GM21576 (cell line): ENCODE measurements around the gene TPM4.
A peak's percentile ranks its signal among the peaks of the same experiment; 100 is the strongest.
"Not testable (repeated sequence)": the region's sequence is repeated elsewhere in the genome, so short reads cannot be mapped to it uniquely, and the experiment has no call there.

ENCODE experiments used
- ATAC-seq: cut with Tn5 transposase; IDR thresholded peaks from one replicate; pipeline ENCODE4 v1.9.1; 2021; ENCODE audit warnings: mild to moderate bottlenecking, moderate library complexity; ENCODE audit not compliant: unreplicated experiment

The TPM4 gene

DNA sequence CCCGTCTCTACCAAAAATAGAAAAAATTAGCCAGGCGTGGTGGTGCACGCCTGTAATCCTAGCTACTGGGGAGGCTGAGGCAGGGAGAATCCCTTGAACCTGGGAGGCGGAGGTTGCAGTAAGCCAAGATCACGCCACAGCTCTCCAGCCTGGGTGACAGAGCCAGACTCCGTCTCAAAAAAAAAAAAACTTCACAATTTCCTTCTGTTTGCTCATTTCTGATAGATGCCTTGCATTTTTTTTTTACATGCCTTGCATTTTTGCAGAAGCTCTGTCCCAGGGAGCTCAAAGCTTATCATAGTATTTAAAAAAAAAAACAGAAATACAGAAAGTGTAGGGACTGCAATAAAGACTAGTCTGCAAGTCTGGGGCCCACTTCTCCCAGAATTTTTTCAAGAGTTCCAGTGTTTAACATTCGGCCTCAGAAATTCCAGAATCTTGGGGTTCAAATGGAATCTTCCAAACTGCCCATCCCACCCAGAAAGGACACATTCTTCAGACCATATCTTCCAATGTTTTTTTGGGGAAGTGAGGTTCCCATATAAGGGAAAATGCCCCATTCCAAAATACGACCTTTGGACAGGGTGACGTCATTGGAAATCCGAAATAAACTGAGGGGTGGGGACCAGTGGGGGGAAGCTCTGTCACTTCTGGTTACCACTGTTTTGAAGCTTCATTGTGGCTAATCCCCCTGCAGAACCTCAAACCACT is 18.2 kb downstream of the TPM4 start:
- no peak for ATAC-seq

DNA sequence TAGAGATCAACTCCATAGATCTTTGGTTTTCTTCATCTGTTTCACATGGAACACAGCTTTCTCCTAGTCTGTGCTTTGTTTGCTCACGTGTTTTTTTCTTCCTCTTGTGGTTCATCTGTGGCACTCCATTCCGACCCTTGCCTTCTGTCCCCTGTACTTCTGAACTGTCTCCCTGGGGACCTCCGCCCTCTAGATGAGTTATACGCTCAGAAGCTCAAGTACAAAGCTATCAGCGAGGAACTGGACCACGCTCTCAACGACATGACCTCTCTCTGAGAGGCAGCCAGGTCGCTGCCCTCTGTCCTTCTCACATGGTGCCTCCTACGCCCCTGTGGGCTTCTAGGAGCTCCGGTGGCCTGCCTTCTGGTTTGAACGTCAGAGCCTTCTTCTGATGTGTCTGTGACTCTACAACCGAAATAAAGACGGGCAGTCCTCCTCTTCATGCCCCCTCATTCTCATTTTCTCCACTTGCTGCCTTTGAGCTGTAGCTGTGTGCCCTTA is 18.8 kb downstream of the TPM4 start:
- no peak for ATAC-seq

DNA sequence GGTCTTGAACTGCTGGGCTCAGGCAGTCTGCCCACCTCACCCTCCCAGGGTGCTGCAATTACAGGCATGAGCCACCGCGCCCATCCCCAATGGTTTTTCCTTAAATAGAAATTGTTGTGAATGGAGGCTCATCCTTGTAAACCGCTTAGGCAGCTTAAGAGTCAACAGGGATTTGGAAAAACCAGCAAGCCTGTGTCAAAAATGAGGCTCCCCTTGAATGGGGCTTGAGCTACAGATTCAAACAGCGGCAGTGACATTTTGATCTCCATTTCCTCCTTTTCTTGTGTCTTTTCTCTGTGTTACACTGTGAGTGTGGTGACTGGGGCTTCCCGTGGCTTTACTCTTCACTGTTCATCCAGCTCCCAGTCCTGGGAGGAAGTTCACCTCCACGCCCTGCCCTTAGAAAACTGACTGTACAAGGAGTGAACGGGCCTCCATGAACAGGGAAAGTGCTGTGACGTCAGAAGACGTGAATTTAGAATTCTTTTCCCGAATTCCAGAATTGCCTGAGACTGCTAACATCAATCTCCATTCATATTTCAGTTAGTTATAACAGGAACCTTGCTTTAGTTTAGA is 20.1 kb downstream of the TPM4 start:
- no peak for ATAC-seq

DNA sequence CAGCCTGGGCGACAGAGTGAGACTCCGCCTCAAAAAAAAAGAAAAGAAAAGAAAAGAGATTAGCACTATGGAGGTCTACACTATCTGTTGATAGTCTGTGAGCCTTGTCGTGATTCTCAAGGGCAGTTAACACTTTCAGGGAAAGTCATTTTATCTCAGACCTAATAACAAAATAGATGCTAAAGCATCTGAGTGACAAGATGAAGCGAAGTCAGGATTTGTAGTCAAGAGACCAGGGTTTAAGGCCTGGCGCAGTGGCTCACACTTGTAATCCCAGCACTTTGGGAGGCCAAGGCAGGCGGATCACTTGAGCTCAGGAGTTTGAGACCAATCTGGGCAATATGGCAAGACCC is 22.1 kb downstream of the TPM4 start:
- no peak for ATAC-seq

DNA sequence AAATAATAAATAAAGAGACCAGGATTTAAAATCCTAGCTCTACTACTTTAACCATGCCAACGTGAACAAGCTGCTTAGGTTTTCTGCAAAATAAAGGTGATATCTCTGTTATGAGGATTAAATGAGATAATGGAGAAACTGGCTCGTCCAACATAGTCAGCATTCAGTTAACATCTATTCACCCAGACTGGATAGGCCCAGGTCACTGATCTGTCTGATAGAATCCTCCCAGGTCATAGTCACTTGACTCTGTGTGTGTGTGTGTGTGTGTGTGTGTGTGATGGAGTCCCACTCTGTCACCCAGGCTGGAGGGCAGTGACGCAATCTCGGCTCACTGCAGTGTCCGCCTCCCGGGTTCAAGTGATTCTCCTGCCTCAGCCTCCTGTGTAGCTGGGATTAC is 22.5 kb downstream of the TPM4 start:
- ATAC-seq, result no peak

DNA sequence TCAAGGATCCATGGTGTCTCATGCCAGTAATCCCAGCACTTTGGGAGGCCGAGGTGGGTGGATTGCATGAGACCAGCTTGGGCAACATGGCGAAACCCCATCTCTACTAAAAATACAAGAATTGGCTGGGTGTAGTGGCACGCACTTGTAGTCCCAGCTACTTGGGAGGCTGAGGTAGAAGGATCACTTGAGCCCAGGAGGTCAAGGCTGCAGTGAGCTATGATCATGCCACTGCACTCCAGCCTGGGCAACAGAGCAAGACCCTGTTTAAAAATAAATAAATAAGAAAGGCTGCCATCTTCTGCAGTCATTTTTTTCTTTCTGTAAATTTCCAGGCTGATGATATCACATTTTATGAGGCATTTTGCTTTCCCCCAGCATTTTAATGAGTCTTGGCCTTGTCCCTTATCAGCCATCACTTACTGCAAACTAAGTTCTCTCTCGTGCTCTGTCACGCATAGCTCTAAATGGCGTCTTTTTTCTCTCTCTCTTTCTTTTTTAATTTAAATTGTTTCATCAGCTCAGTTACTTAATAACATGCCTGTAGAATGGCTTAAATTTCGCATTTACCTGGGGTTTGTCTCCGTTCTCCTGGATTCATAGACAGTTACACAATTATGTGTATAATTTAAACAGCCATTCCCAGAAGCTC is 23.1 kb downstream of the TPM4 start:
- not testable (repeated sequence) for ATAC-seq

DNA sequence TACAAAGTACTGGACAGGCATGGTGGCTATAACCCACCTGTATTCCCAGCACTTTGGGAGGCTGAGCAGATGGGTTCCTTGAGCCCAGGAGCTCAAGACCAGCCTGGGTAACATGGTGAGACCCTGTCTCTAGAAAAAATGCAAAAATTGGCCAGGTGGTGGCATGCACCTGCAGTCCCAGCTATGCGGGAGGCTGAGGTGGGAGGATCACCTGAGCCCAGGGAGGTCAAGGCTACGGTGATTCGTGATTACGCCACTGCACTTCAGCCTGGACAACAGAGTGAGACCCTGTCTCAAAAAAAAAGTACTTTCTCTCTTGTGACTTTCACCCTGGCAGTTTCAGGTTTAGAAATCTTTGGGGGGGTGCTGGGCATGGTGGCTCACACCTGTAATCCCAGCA is 24.2 kb downstream of the TPM4 start:
- no peak for ATAC-seq

DNA sequence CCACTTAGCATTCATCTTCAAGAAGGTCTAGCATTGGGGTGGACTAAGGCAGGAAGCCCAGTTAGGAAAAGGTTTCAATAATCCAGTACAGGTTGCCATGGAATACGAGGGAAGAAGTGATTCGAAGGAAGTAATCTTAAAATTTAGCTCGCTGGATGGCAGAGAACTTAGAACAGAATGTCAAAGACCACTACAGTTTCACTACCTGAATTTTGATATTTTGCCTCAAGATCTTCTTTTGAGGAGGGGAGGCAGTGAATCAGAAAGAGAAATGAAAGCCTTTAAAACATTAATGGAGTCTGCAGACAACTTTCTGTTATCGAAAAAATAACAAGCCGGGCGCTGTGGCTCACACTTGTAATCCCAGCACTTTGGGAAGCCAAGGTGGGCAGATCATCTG is 28.4 kb downstream of the TPM4 start:
- ATAC-seq, result no peak

DNA sequence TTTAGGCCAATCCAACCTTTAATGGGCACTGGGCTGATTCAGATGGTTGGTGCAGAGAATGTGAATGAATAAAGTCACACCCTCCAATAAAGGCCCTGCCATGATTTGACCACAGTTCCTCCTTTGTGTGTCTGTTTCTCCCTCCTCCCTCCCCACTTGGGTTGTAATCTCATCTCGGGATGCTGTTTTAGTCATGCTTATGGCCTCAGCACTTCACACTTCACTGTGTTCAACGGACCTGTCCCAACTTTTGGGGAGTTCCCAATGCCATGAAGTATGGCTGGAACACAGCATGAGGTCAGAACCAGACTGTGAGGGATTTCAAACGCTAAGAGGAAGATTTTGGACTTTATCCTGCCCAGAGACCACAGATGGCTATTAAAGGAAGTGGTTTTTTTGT is 29.8 kb downstream of the TPM4 start:
- no peak for ATAC-seq

DNA sequence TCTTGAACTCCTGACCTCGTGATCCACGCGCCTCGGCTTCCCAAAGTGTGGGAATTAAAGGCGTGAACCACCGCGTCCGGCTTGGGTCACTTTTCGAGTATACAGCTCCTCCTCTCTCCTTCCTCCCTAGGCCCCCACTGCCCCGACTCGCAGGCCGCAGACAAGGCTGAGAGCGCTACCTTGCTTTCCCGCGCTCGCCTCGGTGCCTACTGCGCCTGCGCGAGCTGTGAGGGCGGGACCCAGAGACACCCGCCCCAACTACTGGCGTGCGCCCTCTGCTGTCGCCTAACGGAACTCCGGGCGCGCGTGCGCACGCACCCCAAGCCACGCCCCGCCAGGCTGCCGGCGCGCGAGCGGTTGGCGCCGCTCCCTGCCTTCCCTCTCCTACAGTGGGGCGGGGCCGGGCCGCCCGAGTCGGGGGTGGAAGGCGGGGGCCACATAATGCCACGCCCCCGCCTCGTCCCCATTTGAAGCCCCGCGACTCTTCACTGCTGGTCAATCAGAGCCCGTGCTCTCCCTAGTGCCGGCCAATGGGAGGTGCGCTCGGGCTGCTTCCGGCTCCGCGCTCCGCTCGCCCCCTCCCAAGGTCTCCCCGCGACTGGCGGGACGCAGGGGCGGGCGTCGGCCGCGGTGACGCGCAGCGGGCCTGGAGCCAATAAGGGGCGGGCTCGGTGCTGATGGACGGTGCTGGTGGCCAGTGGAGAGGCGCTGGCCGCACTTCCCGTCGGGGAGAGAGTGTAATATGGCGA is 35.0 kb downstream of the TPM4 start, which contains the start of gene RAB8A:
Gene RAB8A, plus strand, starts transcription at position 730 of the 749 bp plus-strand sequence. Its CDS starts 13 bp downstream, at position 743.
- peak; percentile 86 for ATAC-seq

DNA sequence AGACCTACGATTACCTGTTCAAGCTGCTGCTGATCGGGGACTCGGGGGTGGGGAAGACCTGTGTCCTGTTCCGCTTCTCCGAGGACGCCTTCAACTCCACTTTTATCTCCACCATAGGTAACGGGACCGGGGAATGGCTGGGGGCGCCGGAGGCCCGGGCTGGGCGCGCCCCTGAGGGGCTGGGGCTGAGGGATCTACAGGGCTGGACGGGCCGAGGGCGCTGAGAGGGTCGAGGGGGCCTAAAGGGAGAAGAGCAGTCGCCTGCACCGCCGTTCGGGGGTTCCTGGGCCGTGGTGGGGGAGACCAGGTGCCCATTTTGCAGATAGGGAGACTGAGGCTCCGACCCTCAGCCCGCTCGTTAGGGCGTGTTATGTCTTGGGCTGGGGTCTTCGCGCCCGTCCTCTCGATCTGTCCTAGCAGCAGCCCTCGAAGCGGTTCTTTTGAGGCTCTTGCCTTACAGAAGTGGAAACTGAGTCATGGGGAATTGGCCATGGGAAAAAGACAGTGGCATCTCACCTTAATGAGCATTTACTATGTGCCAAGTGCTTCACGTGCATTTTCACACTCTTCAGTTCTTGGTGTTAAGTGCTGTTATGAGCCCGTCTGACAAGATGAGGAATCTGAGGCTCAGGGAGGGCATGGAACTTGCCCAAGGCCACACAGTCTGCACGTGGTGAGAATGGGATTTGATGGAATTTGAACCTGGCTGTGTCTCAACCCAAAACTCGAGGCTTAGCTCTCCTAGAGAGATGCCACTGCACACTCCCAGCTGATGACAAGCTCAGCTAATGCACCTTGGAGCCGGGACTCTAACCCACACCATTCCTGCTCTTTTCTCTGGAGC is 35.8 kb downstream of the TPM4 start:
- no peak for ATAC-seq

DNA sequence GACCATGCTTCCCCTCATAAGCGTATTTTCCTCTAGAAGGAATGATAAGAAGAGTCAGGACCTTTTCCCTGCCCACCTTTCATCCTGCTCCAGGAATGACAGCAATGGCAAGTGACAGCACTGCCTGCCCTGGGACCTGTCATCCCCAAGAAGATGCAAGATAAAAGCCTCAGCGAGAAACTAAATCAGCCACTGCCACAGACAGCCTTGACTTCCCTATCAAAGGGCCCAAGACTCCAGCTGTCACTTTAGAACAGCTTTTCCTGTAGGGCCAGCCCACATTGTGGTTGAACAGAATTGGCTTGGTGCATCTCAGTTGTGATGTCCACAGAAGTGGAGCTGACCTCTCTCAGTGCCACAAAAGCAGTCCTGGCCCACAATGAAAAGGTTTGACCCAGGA is 36.5 kb downstream of the TPM4 start:
- no peak for ATAC-seq

DNA sequence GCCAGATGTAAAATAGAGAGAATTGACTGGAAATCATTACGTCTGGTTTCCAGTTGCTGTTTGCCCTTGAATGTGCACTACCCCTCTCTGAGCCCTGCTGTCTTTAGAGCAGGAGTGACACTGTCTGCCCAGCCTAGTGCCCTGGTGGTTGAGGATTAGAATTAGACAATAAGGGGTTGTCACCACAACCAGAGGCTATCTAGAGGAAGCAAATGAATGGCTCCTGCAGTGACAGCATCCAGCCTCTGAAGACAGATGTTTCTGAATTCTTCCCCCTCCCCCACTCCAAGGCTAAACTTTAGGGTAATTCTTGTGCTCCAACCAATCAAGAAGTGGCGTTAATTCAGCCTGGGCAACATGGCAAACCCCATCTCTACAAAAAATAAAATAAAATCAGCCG is 37.4 kb downstream of the TPM4 start:
- ATAC-seq, result no peak

DNA sequence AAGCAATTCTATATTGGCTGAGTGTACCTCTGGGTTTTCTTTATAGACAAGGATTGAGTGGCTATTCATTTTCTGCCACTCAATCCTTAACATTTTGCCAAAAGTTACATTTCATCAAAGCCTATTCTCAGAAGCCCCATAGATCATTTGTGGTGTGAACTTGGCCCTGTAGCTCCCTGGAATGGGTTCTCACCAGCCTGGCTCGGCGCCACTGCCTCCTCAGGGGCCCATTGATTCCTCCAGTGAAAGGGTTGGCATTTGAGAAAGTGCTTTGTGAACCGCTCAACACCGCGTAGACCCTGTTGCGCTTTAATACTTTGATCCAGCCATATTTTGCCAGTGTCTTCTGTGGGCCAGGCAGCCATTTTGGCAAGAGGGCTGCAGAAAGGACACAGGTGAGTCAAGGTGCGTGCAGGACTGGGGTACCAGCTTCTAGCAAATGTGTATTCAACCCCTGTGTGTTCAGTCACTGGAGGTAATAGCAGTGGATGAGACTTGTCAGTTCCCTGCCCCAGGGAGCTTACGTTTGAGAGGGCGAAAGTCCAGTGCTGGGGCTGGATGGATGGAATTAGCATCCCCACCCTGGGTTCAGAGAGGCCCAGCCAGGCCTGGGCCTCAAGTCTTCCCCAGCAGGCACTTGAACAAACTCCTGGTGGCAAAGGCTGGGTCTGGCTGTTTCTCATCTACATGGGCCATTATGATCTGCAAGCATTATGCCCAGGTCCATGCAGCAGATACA is 39.2 kb downstream of the TPM4 start:
- no peak for ATAC-seq

DNA sequence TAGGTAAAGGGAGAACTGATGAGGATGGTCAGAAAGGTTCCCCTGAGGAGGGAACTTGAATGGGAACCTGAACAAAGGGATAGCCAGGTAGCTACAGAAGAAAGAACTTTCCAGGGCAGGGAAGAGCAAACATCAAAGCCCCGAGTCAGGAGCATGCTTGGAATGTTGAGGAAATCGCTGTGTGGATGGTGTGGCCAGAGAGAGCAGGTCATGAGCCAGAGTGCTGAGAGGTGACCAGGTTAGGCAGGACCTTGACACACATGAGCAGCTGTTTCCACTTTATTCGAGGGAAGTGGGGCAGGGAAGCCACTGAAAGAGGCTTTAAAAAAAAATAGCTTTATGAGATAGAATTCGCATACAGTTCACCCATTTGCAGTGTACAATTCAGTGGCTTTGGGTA is 39.8 kb downstream of the TPM4 start:
- ATAC-seq, result no peak

DNA sequence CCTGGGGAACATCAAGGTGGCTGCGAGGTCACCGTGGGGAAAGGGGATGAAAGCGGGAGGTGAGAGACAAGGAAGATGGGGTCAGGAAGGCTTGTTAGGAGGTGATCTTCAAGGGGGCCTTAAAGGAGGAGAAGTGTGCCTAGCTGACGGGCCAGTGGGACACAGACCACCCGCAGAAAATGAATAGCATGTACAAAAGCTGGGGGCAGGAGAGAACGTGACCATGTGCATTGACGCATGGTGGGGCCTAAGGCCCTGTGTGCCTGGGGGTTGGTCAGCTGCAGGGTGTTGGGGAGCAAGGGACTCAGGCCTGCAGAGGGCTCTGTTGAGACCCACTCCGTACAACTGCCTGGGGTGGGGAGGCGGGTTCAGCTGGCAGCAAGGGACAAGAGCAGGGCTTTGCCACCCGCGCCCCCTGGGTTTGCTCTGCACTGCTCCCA is 41.3 kb downstream of the TPM4 start:
- ATAC-seq, result no peak

DNA sequence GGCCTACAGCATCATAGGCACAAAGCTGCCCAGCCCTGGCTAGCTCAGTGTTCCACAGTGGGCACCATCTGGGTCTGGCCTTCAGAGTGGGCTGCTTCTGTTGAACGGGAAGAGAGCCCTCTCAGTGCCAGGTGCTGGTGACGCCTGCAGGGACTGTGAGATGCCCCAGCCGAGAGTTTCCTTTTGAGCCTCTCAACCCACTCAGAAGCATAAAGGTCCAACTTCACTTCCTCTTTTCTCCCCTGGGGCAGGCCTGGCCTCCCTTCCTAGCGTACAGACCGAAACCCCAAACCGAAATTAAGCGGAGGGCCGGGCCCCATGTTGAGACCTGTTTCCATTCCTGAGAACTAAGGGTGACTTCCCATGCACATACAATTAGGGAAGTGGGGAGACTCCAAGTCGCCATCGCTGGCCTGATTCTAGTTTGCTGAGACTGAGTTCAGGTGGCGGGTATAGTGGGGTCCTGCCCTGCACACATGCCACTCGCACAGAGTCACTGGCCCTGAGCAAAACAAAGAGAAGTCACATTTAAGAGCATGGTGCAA is 42.3 kb downstream of the TPM4 start:
- ATAC-seq, result peak; percentile 76

DNA sequence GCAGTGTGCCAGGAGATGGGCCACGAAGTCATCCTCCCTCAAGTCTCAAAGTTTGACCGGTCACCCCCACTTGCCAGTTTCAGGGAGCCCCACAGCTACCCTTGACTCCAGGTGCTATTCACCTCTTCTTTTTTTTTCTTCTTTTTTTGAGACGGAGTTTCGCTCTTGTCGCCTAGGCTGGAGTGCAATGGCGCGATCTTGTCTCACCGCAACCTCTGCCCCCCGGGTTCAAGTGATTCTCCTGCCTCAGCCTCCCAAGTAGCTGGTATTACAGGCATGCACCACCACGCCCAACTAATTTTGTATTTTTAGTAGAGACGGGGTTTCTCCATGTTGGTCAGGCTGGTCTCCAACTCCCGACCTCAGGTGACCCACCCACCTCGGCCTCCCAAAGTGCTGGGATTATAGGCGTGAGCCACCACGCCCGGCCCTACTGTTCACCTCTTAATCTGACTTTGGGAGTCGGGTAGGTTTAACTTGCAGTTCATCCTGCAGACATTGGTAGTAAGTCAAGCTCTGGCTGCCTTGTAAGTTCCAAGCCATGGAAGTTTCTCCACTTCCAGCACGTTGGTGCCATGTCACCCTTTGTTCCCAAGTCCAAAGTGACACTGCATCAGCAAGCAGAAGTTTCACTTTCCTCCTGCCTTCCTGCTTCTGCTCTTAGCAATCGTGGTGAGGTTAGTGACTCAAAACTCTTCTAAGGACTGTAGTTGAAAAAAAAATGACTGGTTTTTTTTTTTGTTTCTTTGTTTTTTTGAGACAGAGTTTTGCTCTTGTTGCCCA is 43.0 kb downstream of the TPM4 start:
- not testable (repeated sequence) for ATAC-seq

DNA sequence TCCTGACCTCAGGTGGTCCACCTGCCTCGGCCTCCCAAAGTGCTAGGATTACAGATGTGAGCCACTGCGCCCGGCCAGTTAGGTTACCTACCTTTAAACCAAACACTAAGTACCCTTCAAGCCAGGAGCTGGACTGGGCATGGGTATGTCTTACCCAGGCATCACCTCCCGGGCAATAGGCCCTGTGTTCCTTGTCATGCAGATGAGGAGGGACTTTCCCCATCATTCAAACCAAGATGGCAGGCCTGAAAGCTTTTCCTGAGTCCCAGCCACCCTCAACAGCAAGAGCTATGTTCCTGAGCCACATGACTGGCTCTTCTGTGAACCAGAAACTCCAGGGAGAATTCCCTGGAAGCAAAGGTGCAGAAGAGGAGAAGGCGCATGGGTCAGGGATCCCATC is 44.8 kb downstream of the TPM4 start:
- ATAC-seq, result no peak
